Measurements from ENCODE around the gene MACROD2.

DNA sequence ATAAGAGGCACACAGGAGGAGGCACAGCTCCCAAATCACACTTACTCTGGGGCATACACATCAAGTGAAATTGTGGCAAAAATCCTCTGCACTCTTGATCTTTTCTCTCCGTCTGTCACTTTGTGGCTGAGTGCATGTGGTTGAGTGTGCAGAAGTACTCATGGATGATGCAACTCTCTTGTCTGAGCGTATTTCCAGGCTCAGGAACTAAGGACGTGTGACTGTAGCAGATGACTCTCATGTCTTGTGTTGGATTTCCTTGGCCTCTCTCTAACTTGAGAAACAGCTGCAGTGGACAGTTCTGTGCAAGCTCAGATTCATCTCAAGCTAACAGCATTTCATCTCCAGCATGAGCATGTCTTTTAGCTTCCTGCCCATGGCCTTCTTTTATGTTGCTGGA, 587.5 kb downstream of the MACROD2 start:
- TF ChIP-seq CTCF (IDR thresholded peaks at IDR 0.05) (no peak), POLR2A (IDR thresholded peaks at IDR 0.05) (no peak)
